ENCODE data around the gene TXN2.
"Not testable (repeated sequence)": the region's sequence is repeated elsewhere in the genome, so short reads cannot be mapped to it uniquely, and the experiment has no call there.

DNA sequence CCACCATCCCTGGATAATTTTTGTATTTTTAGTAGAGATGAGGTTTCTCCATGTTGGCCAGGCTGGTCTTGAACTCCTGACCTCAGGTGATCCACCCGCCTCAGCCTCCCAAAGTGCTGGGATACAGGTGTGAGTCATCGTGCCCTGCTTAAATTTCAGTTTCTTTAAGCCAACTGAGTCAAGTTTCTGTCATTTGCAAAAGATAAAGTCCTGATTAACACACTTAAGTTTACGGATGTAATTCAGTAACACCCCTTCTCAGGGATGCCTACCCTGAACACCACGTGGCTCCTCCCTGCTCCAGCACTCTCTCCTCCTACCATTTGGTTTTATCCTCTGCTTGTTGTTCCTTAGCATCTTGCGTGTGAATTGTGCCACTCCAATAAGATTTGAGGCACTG is 57.0 kb downstream of the TXN2 start:
- TF ChIP-seq, protein P1, sequence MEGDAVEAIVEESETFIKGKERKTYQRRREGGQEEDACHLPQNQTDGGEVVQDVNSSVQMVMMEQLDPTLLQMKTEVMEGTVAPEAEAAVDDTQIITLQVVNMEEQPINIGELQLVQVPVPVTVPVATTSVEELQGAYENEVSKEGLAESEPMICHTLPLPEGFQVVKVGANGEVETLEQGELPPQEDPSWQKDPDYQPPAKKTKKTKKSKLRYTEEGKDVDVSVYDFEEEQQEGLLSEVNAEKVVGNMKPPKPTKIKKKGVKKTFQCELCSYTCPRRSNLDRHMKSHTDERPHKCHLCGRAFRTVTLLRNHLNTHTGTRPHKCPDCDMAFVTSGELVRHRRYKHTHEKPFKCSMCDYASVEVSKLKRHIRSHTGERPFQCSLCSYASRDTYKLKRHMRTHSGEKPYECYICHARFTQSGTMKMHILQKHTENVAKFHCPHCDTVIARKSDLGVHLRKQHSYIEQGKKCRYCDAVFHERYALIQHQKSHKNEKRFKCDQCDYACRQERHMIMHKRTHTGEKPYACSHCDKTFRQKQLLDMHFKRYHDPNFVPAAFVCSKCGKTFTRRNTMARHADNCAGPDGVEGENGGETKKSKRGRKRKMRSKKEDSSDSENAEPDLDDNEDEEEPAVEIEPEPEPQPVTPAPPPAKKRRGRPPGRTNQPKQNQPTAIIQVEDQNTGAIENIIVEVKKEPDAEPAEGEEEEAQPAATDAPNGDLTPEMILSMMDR (conservative IDR thresholded peaks at IDR 0.05 in 1 of 2, IDR thresholded peaks at IDR 0.05 in 1 of 2; ENCODE audit: extremely low read depth in 1 of 2, insufficient read depth in 1 of 2, low read depth in 1 of 2, low read length in 2 of 2) = not testable (repeated sequence)
- TF ChIP-seq EZH2 (IDR thresholded peaks at IDR 0.05; ENCODE audit: borderline replicate concordance, low read length) = not testable (repeated sequence)
